Stimulated activated CD4-positive, alpha-beta T cell treated with anti-CD3 and anti-CD28 coated beads, Interleukin-1b, Interleukin-23, amount 100 ng/mL, for 48 hours (primary cell): ENCODE data around the gene PDZRN4.
"Not testable (repeated sequence)": the region's sequence is repeated elsewhere in the genome, so short reads cannot be mapped to it uniquely, and the experiment has no call there.

Source experiments
- DNase-seq: peaks from one replicate; pipeline ENCODE4 v3.0.0-alpha.2; 2020

The PDZRN4 gene

DNA sequence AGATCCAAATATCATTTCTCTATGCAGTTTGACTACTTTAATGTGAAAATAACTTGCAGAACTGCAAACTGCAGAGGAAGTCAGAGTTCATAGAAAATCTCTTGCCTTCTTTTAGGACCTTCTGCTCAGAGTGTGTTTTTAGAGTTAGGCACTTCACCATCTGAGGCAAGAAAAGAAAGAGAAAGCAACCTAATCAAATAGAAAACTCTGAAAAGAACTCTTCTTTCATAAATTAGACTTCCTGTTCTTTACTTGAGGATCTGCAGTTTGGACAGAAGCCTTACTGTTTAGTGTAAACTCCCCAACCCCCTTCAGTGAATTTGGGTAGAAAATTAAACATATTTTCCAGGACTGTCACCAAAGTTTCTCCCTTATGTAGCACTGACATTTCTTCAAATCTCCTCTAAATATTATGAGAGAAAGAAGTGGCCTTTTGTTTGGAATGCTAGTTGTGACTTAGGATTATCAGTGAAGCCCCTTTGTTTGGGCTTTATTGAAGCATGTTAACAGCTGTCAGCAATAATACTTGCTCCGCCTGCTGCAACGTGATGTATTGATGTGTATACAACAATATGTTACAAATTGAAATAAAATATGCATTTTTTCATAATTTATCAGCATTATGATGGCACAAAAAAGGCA, 99.5 kb downstream of the PDZRN4 start:
- DNase-seq, result no peak

GRCh38 chr12:41288142-41288811, 100.2 kb downstream of the PDZRN4 start:
- no peak for DNase-seq

DNA sequence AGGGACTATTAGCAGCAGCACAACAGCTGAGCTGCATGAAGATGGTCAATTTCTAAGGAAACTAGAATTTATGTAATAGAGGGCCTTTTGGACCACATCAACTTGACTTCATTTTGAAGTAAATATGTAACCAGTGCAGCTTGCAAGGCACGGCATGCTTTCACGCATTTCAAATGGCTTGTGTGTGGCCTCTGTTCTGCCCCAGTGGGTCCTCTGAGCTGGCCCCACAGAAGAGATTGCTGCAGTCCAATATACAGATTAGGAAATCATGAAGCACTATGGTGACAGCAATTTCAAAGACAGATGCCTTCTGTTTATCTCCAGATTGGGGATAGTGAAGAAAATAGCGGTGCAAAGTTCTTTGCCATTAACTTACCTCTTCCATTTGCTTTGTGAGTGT, 101.4 kb downstream of the PDZRN4 start:
- DNase-seq, result no peak

DNA sequence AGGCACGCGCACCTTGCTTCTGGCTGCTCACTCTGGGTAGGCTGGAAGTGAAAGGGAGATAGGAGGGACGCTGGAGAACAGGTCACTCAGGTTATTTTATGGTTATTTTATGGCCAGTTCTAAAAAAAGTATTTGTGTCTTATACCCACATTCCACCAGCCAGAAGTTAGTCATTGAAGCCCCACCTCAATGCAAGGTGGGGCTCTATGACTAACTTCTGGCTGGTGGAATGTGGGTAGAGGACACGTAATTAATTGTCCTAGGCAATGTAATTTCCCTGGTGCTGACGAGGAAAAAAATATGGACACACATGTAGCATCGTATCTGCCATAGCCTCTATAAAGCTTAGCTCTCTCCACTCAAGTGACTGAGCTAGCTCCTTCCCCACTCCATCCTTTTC, 104.9 kb downstream of the PDZRN4 start:
- no peak for DNase-seq

DNA sequence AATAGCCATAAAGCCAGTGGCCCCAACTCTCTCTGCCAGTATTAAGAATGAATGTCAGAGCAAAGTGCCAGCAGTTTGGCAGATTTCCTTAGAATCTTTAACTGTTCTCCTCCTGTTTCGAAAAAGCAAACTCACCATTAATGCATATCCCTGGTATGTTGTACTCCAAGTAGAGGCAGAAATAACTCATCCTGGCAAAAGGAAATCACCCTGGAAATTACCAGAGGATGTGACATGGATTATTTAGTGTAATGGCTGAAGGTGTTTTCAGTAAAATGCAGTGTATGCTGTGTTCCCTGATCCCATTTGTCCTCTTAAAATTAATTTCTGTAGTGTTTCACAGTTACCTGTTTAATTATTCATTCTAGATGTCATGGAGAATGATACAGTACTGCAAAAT, 105.3 kb downstream of the PDZRN4 start:
- DNase-seq, result no peak

- no peak for DNase-seq
Measured at GRCh38 chr12:41302979-41303403, 114.9 kb downstream of the PDZRN4 start.

- no peak for DNase-seq
Measured at GRCh38 chr12:41304526-41304925, 116.4 kb downstream of the PDZRN4 start.

DNA sequence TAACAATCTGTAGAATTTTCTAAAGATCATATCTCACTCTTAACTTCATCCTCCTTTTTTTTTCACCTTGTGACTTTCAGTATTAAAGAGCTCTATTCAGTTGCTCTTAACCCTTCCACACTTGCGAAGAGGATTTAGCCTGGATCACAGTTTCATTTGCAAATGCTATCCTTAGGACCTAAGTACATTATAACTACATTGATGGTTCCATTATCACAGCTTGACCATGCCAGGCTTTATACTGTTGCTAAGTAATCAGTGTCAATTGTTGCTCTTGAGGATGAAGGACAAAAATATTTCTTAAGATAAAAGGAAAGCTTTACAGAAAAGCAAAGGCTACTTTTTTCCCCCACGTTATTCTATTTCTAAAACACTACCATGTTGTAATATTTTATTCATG, 122.2 kb downstream of the PDZRN4 start:
- no peak for DNase-seq

- DNase-seq, result no peak
Measured at GRCh38 chr12:41311883-41312282, 123.8 kb downstream of the PDZRN4 start.

DNA sequence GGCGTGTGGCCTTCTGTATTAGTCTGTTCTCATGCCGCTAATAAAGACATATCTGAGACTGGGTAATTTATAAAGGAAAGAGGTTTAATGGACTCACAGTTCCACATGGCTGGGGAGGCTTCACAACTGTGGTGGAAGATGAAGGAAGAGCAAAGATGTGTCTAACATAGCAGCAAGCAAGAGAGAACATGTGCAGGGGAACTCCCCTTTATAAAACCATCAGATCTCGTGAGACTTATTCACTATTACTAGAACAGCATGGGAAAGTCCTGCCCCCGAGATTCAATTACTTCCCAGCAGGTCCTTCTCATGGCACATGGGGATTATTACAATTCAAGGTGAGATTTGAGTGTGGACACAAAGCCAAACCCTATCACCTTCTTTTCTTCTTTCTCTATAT, 124.3 kb downstream of the PDZRN4 start:
- not testable (repeated sequence) for DNase-seq

DNA sequence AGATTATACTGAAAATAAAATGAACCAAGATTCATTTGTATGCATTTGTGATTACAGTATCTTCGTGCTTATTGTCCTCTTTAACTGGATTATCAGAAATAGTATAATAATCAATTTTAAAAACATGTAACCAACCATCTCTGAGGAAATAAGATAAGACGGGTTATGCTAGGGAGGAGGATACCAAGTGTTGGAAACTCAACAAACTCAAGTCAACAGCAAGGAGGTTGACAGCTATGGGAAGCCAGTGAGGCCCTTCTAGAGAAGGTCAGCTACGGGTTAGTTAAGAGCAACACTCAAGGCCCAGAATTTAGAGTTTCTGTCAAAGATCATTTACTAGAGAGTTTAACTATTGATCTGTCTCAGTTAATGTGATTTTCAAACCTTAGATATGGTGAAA, 137.2 kb downstream of the PDZRN4 start:
- DNase-seq, result no peak

DNA sequence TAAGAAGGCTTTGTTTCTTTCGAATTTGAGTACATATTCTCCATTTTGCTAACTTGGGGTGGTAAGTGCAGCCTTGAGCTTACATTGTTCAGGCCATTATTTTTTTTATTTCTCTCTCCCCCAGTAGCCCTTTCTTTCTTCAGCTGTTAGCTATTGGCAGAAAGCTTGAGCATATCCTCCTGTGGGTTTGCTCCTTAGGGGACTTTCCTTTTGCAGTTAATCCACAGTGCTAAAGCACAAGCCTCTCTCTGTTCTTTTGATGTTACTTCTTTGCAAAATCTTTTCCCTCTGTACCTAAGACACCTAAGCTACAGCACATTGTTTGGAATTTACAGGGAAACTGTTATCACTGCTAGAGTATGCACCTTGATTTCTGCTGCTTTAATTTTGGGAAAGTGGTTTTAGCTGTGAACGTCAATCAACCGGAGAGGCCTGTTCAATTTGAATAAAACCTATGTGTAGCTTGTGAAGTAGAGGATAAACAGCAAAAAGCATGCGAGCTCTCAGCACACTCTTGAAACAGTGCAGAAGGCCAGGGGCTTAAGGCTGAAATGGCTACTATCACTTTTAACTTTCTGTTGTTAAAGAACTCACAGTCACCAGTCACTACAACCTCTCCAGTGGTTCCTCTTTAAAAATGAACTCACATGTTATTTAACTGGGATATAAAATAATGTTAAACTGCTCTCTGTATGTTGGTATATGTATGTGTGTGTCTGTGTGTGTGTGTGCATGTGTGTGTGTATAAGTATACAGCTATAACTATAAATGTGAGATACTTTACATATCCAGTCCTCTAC, 139.2 kb downstream of the PDZRN4 start:
- no peak for DNase-seq

GRCh38 chr12:41333974-41334373, 145.9 kb downstream of the PDZRN4 start:
- no peak for DNase-seq

- no peak for DNase-seq
Measured at GRCh38 chr12:41334390-41334789, 146.3 kb downstream of the PDZRN4 start.

- DNase-seq, result no peak
Measured at GRCh38 chr12:41336041-41336549, 148.0 kb downstream of the PDZRN4 start.

GRCh38 chr12:41339784-41340183, 151.7 kb downstream of the PDZRN4 start:
- no peak for DNase-seq

DNA sequence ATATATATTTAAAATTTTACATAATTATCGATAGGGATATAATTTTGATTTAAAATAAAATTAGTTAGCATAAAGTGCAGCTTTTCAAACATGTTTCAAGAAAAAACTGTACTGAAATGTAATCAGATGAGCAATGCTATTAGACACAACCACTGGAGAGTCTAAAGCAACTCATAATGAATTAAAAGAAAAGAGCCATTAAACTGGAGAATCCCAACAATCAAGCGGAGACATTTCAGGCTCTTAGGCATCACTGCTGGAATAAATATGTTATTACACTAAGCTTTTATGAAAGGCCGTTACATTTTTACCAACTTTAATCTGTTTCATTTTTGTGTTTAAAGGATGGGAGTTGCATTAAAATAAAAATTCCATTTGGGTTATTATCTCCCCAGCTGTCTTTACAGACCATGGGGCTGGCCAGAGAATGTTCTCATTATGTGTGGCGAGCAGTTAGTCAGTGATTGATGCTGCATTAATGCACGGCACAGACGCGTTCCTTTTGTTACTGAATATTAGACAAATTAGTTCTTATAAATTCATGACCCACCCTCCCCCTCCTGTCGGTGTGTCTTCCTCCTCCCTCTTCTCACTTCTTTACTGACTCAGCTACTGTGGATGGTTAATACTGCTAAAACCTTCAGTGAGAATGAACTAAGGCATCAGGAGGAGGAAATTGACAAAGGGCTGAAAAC, 156.8 kb downstream of the PDZRN4 start:
- DNase-seq, result no peak

GRCh38 chr12:41348198-41348597, 160.1 kb downstream of the PDZRN4 start:
- DNase-seq, result no peak

- no peak for DNase-seq
Measured at GRCh38 chr12:41356181-41356580, 168.1 kb downstream of the PDZRN4 start.

DNA sequence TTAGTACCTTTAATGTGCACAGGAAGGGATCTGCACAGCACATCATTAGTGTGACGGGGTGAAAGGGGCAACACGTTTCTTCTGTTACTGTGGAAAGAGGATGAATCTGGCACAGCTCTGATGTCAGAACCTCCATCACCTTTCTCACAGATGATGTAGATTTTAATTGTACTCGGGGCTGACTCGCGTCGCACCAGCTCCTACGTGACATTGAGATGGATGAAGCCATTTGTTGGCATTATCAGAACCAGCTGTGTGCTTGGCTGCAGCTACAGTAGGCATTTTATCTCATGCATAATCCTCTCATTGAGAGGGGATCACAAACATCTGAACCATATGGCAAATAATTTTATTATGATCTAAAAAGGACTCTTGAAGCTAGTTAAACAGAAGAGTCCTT, 173.6 kb downstream of the PDZRN4 start:
- DNase-seq, result no peak

DNA sequence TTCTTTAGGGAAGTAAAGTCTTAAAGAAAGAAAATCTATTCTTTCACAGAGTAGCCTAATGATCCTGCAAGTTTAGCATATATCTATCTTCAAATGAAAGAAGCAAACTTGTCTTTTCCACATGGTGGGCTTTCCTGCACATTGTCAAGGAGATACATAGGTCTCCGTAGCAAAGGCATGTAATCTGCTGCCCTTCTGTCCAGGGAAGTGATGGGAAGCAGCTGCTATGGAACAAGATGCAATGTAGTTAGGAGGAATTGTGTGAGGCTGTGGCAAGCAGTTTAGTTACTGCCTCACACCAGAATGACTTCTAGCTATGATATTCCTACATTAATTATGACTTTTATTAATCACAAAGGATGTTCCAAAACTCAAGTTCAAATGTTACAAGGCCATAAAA, 174.4 kb downstream of the PDZRN4 start:
- DNase-seq, result no peak

DNA sequence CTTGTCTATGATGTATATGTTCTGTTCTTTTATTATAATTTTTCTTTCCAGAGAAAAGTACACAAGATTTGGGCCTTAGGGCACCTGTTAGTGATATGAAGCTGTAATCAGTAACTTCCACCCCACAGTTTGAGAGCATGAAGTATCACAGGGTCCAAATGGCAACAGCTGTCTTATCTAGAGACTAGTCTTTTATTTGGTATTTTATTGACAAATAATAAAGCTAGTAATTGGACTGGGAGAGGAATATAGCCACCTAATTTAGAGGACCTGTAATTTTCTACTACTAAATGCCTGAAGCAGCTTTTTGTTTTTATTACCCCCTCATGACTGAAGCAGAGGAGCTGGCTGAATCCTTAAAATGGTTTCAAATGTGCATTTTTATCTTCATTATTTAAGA, 174.8 kb downstream of the PDZRN4 start:
- DNase-seq, result no peak

- no peak for DNase-seq
Measured at GRCh38 chr12:41364211-41364610, 176.1 kb downstream of the PDZRN4 start.
